Sciatic nerve (tissue), 2 donors: ENCODE data around the gene PDCD7. TPM values are rescaled to one million over a fixed set of nuclear protein-coding genes. Genes with fewer than 3 reads are reported as not detected.
"Not testable (repeated sequence)": the region's sequence is repeated elsewhere in the genome, so short reads cannot be mapped to it uniquely, and the experiment has no call there.

Experiments used
- ATAC-seq: fragments of 200-7000 bp; cut with Tn5 transposase; one replicate; pipeline ENCODE4 v1.9.1; 2020; ENCODE audit warnings: mild to moderate bottlenecking, moderate library complexity
- DNase-seq: peaks from one replicate; pipeline ENCODE4 v3.0.0-alpha.2; 2020; ENCODE audit warnings: low spot score
- intact Hi-C: fragments of 100-400 bp; cut with DNase I; formaldehyde crosslinking; loops from one replicate; pipeline ENCODE4 v1.14.2; 2022
- total RNA-seq: library from RNA; stranded (reverse); fragmentation: NEBNext Ultra II Directional; extraction: Animal tissue kit (Norgen Biotek cat#: 25700); gene quantifications from one replicate; pipeline ENCODE4 v1.2.1, GENCODE V29; 2021
- donor health status: DM: no; HTN: no; CAD: no.
- donor health status: DM: no; HTN: no; CAD: no.

Gene PDCD7
- total RNA-seq, 1 donor from 2014 or later = 29.6 TPM

GRCh38 chr15:65095011-65095746, 38.4 kb downstream of the PDCD7 start:
- peak; percentile 49 for DNase-seq
- intact Hi-C loops = no loop called here
- ATAC-seq = no peak

- peak; percentile 51 for DNase-seq
- intact Hi-C loops = no loop called here
- ATAC-seq = peak; percentile 7
Measured at GRCh38 chr15:65094294-65094995, 39.2 kb downstream of the PDCD7 start.

- DNase-seq, intact Hi-C loops: not testable (repeated sequence)
Measured at GRCh38 chr15:65093793-65094170, 39.8 kb downstream of the PDCD7 start.

GRCh38 chr15:65092911-65093792, 40.5 kb downstream of the PDCD7 start:
- no peak for ATAC-seq
- DNase-seq = peak; percentile 53
- intact Hi-C loops = no loop called here

More at GRCh38 chr15:65093793-65094170, 39.8 kb downstream of the PDCD7 start:
- ATAC-seq = not testable (repeated sequence)

GRCh38 chr15:65091946-65092770, 41.5 kb downstream of the PDCD7 start:
- intact Hi-C loops = no loop called here

GRCh38 chr15:65089206-65089824, 44.3 kb downstream of the PDCD7 start:
- ATAC-seq (peak; percentile 68), DNase-seq (no peak)
- intact Hi-C loops = no loop called here

More at GRCh38 chr15:65091946-65092770, 41.5 kb downstream of the PDCD7 start:
- DNase-seq = peak; percentile 45
- no peak for ATAC-seq

GRCh38 chr15:65088643-65089021, 45.0 kb downstream of the PDCD7 start:
- intact Hi-C loops = no loop called here
- ATAC-seq = no peak
- DNase-seq = no peak

GRCh38 chr15:65087873-65088642, 45.5 kb downstream of the PDCD7 start:
- no peak for DNase-seq
- intact Hi-C loops = no loop called here
- ATAC-seq = peak; percentile 58

- ATAC-seq (no peak), DNase-seq (no peak)
- intact Hi-C loops = no loop called here
Measured at GRCh38 chr15:65087411-65087810, 46.2 kb downstream of the PDCD7 start.

- no peak for ATAC-seq
- DNase-seq = no peak
- intact Hi-C loops = no loop called here
Measured at GRCh38 chr15:65086680-65087111, 46.9 kb downstream of the PDCD7 start.

GRCh38 chr15:65085990-65086679, 47.5 kb downstream of the PDCD7 start:
- intact Hi-C loops = no loop called here
- ATAC-seq = no peak
- no peak for DNase-seq

- intact Hi-C loops = no loop called here
- no peak for ATAC-seq
- DNase-seq = no peak
Measured at GRCh38 chr15:65085207-65085753, 48.3 kb downstream of the PDCD7 start.

- no peak for DNase-seq
- no peak for ATAC-seq
- intact Hi-C loops = no loop called here
Measured at GRCh38 chr15:65084500-65085206, 49.0 kb downstream of the PDCD7 start.

GRCh38 chr15:65083262-65083701, 50.3 kb downstream of the PDCD7 start:
- ATAC-seq (peak; percentile 38), DNase-seq (no peak)
- intact Hi-C loops = no loop called here

GRCh38 chr15:65082303-65082953, 51.2 kb downstream of the PDCD7 start:
- DNase-seq = no peak
- ATAC-seq = peak; percentile 68
- intact Hi-C loops = no loop called here

- DNase-seq (no peak), ATAC-seq (no peak)
- intact Hi-C loops = no loop called here
Measured at GRCh38 chr15:65081758-65082157, 51.9 kb downstream of the PDCD7 start.
